ENCODE measurements around the gene SCMH1.

The SCMH1 gene

DNA sequence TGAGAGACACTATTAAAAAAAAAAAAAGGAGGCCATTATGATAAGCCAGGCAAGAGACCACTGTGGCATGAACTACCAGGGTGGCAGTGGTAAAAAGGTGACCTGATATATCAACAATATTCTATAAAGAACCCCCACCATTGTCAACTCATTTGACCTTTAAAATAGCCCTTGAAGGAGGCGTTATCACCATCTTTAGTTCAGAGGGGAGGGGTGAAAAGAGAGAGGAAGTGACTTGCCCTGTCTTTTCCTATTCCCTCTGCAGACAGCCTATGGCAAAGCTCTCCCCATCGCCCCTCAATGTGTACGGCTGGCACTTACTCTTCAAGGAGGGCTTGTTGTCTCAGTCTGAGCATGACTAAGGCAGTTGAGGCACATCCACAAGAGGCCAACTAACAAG lies 208.8 kb downstream of the SCMH1 start:
- DNase-seq (ENCODE audit: extremely low read depth in 1 of 2, low read depth in 1 of 2): no peak

DNA sequence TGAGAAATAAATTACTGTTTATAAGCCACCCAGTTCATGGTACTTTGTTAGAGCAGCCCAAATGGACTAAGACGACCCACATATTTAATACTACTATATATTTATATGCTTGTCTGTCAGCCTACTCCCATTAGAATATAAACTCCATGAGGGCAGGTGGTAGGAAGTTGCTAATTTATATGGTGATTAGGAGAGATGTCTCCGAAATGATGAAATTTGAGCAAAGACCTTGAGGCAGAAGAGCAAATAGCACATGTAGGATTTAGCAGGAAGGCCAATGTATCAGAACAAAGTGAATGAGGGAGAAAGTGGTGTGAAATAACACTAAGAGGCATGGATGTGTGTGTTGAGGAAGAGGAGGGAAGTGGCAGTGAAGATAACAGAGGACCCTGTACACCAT lies 210.0 kb downstream of the SCMH1 start:
- no peak for DNase-seq (ENCODE audit: extremely low read depth in 1 of 2, low read depth in 1 of 2)

DNA sequence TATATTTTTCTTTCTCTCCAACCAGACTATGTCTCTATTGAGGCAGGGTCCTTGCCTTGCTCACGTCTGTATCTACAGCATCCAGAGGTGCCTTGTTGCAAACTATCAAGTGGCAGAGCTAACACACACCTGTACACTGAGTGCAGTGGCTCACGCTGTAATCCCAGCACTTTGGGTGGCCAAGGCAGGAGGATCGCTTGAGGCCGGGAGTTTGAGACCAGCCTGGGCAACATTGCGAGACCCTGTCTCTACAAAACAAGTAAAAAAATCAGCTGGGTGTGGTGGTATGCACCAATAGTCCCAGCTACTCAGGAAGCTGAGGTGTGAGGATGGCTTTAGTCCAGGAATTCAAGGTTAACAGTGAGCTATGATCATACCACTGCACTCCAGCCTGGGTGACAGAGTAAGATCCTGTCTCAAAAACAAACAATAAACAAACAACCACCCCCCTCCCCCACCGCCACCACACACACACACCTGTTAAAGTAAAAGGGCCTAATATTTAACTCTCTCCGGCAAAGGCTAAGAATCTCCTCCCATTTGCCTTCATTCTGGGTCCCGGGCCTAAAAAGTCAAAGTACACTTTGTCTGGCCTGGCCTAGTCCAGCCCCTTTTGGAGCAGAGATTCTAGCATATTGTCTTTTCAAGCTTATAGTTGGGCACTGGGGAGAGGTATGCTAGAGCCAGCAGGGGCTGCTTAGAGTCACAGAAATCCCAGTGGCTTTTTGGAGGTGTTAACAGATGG lies 211.1 kb downstream of the SCMH1 start:
- DNase-seq (ENCODE audit: extremely low read depth in 1 of 2, low read depth in 1 of 2): no peak

DNA sequence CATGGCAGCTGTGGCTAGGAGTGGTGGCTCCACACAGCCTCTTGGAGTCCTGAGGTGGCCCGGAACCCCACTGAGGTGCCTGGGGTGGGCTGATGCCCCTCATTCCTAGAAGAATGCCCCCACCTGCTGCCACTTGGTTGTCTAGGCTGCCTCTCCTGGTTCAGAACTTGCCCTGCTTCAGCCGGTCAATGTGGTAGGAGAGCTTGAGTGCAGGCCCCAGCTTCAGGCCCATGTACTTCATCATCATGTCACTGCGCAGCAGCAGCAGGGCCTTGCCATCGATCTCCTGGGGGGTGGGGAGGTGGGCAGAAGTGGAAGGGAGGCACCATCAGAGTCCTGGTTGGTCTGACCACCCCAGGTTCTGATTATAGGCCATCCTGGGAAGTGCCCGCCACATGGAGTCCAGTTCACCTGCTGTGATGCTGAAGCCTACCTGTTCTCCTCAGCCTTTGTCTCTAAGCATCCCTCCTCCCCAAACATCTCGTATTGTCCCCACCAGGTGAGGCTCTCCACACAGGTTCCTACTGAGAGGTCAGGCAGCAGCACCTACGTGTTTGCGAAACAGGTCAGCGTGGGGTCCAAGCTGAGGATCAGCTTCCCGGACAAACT lies 214.0 kb downstream of the SCMH1 start:
- no peak for DNase-seq (ENCODE audit: extremely low read depth in 1 of 2, low read depth in 1 of 2)

DNA sequence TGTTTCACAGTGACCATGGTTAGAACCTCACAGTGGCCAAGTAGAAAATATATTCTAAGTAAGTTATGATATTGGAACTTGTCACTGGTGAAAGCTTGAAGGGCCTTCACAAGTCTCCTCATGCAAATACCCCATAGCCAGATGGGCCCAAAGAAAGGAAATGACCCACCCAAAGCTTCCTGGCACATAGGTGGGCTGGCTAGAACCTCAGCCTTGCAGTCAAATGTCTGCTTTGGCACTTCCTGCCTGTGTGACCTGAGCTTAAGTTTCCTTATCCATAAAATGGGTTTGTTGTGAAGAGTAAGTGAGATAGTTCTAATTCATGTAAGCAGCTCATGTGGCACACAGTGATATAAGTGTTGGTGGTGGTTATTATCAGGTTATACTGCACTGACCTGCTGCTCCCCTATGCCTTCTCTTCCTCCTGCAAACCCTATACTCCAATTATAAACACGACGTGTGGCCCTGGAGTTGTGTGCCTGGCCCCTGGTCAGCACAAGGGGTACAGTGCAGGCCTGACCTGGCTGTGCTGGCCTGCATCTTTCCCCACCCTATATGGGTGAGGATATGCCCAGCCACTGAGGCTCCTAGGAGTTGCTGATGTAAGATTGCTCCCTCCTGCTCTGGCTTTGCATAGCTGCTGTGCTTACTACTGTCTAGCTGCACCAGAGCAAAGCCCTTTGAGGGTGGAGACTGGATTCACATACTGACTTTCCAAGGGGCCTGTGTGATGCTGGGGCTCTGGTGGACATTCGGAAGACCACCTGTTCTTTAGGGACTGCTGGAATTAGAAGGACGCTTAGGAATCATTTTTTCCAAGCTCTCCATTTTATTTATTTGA lies 215.9 kb downstream of the SCMH1 start:
- DNase-seq (ENCODE audit: extremely low read depth in 1 of 2, low read depth in 1 of 2): no peak

DNA sequence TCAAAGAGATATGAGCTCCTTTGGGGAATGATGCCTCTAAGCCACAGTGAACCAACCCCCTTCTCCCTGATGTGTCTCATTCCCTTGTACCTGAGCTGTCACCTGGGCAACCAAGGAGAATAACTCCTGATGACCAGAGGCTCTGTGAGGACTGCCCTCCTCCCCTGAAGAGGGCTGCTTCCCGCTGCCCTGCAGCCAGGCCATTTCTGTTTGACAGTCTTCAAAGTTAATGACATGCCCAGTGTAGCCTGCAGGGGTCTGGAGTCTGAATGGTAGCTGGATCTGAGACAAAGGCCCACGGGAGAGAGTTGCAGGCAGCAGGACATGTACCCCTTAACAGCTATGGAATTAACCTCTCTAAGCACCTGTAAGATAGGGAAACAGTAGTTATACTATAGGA lies 217.2 kb downstream of the SCMH1 start:
- no peak for DNase-seq (ENCODE audit: extremely low read depth in 1 of 2, low read depth in 1 of 2)

DNA sequence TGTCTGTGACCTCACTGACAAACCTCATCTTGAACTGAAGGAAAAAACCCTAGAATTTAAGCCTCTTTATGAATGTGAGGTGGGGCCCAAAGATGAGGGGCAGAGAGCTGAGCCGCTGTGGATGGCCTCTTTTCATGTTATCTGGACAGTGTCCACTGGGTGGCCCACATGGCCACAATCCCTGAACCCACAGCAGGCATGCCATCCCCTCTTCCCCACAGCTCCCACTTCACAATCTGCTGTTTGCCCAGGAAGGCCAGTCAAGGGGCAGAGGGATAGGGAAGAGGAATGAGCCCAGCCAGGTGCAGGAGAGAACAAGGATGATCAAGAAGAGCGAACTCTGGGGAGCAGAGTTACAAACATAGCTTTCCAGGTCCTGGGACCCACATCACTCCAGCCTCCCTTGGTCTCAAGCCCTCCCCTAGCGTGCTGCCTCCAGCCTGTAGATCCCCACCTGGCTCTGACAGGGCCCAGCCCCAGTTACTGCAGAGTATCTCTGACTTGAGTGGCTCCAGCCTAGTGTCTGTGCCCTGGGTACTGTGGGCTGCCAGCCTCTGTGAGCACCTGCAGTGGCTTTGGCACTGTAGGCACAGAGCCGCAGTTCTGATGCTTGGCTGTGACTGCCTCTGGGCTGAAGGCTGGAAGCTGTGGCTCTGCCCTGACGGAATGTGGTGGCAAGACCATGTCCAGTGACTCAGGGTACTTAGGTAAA lies 218.7 kb downstream of the SCMH1 start:
- no peak for DNase-seq (ENCODE audit: extremely low read depth in 1 of 2, low read depth in 1 of 2)

DNA sequence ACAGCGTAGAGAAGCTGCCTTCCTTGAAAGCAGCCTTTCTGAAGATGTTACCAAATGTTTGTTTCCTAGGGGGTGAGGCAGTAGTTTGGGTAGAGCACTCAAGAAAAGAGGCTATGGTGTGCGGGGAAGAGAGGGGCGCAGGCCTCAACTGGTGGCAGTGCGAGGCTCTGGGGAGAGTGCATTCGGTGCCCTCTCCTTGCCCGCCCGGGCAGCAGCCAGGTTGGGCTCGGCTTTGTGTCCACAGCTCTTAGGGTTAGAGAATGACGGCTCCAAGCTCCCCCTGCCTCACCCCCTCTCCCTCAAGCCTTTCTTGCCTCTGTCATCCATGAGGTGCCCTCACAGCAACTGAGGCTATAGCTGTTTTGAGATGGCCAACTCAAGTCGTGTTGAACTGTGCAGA lies 219.7 kb downstream of the SCMH1 start:
- DNase-seq (ENCODE audit: extremely low read depth in 1 of 2, low read depth in 1 of 2): no peak

DNA sequence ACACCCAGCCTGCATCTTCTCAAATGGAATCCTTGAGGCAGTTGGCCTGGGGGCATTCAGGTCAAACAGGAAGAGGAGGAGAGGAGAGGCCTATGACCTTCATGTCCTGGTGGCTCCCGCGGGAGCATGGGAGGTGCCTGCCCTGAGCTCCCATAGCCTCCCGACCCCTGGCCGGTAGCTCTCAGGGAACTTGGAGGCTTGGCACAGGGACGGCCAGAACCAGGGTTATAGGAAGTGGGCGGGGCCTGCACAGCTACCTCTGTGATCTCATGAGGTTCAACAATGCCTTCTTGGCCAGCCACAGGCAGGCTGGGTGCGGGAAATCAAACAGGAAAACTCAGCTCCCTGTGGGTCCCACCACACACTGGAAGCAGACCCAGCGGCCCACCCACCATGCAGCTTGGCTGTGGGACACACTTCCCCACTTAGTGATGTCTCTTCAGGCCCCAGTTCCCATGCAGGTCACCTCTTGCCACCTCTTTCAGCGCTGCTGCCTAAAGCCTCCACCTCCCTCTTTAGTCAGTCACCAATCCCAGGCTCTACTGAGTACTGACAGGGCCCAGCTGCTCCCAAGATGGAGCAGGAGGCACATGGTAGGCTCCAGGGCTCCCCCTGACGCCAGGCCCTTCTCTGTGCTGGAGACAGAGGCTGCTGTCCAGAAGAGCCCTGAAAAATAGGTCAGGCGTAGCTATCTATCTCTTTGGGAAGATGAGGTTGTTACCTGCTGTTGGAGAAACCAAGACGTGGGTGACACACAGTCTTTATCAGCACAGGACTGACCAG lies 220.4 kb downstream of the SCMH1 start, which contains the start of gene SLFNL1:
SLFNL1 (minus strand) TSS at position 200 of the 783 bp plus-strand sequence. CDS start 1,065 bp downstream, outside the sequence.
- no peak for DNase-seq (ENCODE audit: extremely low read depth in 1 of 2, low read depth in 1 of 2)

DNA sequence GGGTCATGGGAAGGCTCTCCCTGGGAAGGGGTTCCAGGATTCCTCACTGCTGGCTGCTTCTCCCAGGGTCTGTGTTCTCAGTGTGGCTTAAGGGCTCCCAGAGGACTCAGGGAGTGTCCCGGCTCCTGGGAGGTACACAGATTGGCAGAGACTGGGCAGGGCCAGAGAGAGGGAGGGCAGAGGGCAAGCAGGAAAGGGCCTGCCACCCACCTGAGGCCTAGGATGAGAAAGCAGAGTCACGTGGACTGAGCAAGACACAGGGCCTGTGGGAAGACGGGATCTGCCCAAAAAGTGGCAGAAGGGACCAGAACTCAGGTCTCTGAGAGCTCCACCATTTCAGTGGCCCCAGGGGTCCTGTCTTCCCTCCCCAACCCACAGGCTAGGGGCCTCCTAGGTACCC lies 221.5 kb downstream of the SCMH1 start:
- DNase-seq (ENCODE audit: extremely low read depth in 1 of 2, low read depth in 1 of 2): no peak

DNA sequence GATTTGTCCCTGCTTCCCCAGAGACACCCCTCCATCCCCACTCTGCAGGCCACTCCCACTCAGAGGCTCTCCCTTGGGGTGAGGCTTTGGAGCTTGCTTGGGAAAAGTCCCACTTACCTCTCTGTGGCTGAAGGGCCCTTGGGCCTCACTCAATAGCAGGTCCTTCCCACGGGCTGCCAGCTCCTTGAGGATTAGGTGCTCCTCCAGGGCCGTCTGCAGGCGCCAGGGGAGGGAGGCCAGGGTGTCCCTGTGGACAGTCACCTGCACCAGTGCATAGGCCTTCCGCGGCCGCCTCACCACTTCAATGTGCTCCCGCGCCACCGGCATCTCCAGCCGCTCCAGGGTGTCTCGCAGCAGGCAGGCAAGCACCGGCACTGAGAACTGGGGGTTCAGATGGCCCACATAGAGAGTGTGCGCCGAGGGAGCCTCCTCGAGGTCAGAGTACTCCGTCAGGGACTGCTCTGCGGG lies 222.0 kb downstream of the SCMH1 start:
- no peak for DNase-seq (ENCODE audit: extremely low read depth in 1 of 2, low read depth in 1 of 2)

DNA sequence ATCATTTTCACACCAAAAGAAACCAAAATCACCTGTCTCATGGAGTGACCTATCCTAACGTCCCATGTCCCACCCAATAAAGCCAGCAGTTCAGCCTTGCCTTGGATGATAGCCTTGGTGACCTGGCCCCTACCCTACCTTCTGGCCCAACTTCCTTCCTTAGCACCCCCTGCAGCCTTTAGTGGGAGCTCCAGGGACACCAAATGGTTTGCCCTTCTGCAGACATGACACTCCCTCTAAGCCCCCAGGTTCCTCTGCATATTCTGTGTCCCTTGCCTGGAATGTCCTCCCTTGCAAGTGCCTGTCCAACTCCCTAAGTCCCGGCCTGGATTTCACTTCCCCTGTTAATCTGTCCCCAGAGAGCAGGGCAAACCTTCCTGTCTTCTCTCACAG lies 222.8 kb downstream of the SCMH1 start:
- DNase-seq (ENCODE audit: extremely low read depth in 1 of 2, low read depth in 1 of 2): no peak

DNA sequence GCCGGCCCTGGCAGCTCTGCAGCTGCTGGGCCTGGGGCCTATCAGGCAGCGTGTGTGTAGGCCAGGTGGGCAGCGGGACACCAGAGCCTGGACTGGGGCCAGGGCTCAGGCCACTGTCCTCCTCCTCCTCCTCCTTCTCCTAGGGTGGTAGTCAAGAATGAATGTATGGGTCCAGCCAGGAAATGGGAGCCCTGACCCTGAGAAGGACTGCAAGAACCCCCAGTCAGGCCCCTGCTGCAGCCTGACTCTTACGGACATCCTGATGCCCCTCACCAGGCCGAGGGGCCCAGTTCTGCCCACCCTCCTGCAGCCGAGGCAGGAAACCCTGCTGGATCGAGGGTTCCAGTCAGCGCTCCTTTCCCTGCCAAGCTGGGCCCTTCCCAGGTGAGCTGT lies 224.1 kb downstream of the SCMH1 start:
- DNase-seq (ENCODE audit: extremely low read depth in 1 of 2, low read depth in 1 of 2): no peak

DNA sequence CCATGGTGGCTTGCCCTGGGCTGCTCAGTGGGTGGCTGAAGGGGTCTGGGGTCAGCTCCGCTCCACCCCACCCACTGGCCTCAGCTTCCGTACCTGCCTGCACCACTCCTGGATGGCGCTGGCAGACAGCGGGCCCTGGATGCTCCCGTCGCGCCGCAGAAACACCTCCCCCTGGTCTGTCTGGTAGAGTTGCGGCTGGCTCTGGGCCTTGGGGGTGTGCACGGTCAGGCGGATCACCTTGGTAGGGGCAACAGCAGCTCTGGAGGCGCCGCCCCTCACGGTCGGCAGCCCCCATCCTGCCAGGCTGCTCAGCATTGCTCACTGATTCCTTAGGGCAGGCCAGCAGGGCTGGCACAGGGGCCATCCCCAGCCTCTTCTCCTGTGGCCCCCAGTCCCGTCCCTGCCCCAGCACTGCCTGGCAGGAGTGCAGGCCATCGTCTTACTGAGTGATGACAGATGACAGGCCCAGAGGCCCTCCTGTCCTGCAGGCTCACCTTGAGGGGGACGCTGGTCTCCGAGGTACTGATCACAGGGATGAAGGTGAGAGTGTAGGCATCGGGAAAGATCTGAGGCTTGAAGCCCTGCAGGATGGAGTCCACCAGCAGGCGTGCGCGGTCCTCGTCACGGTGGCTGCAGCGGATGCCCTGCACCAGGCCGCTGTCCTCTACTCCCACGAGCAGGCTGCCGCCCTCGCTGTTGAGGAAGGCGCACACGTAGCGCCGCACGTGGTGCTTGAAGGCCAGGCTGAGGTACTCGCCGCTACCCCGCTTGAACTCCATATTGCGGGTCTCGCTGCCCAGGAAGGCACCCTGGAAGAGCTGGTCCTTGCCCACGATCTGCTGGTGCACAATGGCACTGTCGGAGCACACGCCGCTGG lies 224.7 kb downstream of the SCMH1 start:
- DNase-seq (ENCODE audit: extremely low read depth in 1 of 2, low read depth in 1 of 2): no peak

DNA sequence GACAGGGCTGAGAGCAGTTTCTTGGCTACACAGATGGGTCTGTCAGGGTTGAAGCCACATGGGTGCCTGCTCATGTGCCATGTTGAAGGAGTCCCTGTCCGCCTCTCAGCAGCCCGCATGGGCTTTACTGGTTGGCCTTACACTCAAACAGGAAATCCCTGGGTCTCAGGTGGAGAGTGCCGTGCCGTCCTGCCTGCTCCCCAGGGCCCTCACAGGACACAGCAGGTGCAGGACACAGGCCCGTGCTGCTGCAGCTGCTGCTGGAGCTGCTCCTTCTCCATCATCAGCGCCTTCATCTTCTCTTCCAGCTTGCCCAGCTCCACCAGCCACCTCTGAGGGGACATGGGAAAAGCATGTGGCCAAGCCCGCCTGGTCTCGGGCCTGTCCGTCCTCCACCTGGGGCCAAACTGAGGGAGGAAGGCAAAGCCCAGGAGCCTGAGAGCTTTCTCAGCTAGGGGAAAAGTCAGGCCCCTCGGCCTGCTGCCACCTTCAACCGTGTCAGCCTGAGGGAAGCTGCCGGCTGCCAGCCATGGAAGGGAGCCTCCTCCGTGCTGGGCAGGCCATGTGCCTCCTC lies 226.1 kb downstream of the SCMH1 start:
- no peak for DNase-seq (ENCODE audit: extremely low read depth in 1 of 2, low read depth in 1 of 2)

DNA sequence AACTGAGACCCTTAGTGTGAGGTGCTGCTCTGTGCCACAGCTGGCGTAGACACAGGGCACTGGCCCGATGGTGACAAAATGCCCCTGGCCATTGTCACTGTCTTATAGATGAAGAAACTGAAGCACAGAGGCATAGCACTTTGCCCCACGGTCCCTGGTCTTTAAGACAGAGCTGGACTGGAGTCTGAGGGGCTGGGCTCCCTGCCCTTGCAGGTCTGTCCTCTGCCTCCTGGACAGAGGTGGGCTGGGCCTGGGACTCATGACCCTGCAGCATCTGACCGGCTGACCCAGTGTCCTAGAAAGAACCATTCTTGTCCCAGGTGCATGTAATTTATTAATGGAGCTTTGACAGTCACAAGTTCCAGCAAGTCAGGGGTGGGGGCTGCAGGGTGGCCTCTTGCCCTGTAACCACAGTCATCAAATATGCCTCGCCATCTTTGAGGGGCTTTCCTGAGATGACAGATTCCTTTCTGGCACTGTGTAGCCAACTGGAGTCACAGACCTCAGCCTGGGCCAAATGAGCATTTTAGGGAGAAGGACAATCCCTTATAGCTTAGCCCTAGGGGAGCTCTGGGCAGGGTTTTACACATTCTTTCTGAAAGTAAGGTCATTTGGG lies 226.7 kb downstream of the SCMH1 start:
- no peak for DNase-seq (ENCODE audit: extremely low read depth in 1 of 2, low read depth in 1 of 2)

DNA sequence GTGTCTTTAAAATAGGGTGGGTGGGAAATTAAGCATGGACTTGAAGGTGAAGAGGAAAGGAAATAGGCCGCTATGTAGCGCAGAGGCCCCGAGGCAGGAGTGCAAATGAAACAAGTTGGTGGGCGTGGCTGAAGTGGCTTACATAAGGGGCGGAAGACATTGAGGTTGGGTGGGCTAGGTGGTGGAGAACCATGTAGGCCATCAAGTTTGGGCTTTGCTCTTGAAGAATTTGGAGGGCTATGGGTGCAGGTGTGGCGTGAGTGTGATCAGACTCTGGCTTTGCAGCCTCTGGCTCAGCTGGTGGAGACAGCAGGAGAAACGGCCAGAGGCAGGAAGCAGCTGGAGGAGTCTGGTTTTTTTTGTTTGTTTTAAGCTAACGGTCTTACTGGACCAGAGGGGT lies 227.2 kb downstream of the SCMH1 start:
- DNase-seq (ENCODE audit: extremely low read depth in 1 of 2, low read depth in 1 of 2): no peak

DNA sequence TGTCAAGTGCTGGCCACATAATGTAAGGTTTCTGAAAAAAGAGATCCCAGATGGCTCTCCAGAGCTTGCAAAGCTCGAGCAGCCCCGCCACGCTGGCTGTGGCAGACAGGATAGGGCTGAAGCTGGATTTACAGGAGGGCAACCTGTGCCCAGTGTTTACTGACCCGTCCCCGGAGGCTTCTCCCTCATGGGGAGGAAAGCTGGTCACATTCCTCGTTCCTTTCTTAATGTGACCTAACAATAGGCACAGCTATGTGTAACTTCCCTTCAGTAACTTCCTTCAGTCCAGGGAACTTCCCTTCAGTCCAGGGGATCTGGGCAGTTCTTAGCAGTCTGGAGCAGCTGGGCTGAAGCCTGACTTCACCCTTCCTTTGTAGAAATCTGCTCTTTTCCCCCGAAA lies 228.3 kb downstream of the SCMH1 start:
- no peak for DNase-seq (ENCODE audit: extremely low read depth in 1 of 2, low read depth in 1 of 2)

DNA sequence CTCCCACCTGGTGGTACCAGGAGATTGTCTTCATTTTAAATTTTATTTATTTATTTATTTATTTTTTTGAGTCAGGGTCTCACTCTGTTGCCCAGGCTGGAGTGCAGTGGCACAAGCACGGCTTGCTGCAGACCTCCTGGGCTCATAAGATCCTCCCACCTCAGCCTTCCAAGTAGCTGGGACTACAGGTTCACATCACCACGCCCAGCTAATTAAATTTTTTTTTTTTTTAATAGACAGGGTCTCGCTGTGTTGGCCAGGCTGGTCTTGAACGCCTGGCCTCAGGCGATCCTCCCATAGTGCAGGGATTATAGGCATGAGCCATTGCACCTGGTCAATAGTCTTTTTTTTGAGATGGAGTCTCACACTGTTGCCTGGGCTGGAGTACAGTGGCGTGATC lies 229.1 kb downstream of the SCMH1 start:
- no peak for DNase-seq (ENCODE audit: extremely low read depth in 1 of 2, low read depth in 1 of 2)

Data from stimulated activated CD8-positive, alpha-beta memory T cell treated with anti-CD3 and anti-CD28 coated beads, Interleukin-7, amount 100 ng/mL, for 48 hours (primary cell).